ENCODE data around the gene IRF7. TPM values are rescaled to one million over a fixed set of nuclear protein-coding genes. Genes with fewer than 3 reads are reported as not detected.
A peak's percentile ranks its signal among the peaks of the same experiment; 100 is the strongest.

Gene IRF7
- total and polyA plus RNA-seq, 2 donors (not counting 3 experiments of a cell fraction or from before 2014, with no cell fraction given), result 12.6 to 14.7 TPM

DNA sequence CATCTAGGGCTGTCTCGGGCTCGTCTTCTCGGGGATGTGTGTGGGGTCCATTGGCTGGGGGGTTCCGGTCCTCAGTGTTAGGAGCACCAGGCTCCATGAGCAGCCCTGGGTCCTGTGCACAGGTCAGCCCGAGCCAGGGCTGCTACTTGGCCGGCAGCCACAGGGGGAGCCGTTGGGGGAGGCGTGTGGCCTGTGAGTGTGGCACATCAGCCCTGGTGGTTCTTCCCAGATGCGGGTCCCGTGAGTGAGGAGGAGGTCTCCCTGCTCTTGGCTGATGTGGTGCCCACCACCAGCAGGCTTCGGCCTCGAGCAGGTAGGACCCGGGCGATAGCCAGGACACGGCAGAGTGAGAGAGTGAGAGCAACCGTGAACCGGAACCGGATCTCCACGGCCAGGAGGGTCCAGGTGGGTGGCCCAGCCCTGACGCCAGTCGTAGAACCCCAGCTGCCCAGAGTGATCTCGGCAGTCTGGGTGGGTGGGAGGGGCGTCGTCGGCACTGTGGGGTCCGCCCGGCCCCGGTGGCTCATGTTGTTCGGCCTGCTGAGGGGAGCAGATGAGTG is 18.5 kb downstream of the IRF7 start:
- Histone ChIP-seq H3K9me1 (replicated peaks; ENCODE audit: control insufficient read depth, extremely low read depth, insufficient read depth, low read length) (no peaks in the 10 kb centered on the region), H3K4me3 (replicated peaks in 1 of 3; ENCODE audit: insufficient read depth in 1 of 3, low read depth in 1 of 3, low read length in 3 of 3) (no peak overlapping the region), H3K79me2 (ENCODE audit: control insufficient read depth, insufficient read depth, low read length) (no peaks in the 10 kb centered on the region), H3K27me3 (ENCODE audit: control insufficient read depth in 2 of 2, insufficient read depth in 2 of 2, low read length in 2 of 2) (no peaks in the 10 kb centered on the region), H3K36me3 (ENCODE audit: control insufficient read depth in 2 of 2, extremely low read depth in 1 of 2, insufficient read depth in 2 of 2, low read length in 2 of 2) (peaks cover 25 to 59% of the 10 kb centered on the region in 2 experiments), H3K9ac (replicated peaks; ENCODE audit: extremely low read depth, insufficient read depth, low read length) (no peak overlapping the region), H3K4me1 (ENCODE audit: control insufficient read depth, extremely low read depth, insufficient read depth, low read length) (no peaks in the 10 kb centered on the region), H3K27ac (ENCODE audit: insufficient read depth, low read depth, low read length) (no peak overlapping the region), H2AFZ (ENCODE audit: low read depth, low read length) (no peak overlapping the region), H3K4me2 (ENCODE audit: insufficient read depth, low read length) (no peak overlapping the region), H4K20me1 (replicated peaks; ENCODE audit: control insufficient read depth, extremely low read depth, insufficient read depth, low read length) (no peaks in the 10 kb centered on the region), H3K9me3 (replicated peaks; ENCODE audit: control insufficient read depth, insufficient read depth, low read length) (no peaks in the 10 kb centered on the region)
- ChIA-PET POLR2A (no interaction called here), CTCF (no interaction called here)
- dilution Hi-C loops (cut with MboI; ENCODE audit: extremely low pct_ligation_motif_present, low sequenced_read_pairs), result no loop called here
- no TSS peak for BruUV-seq (replicated peaks)
- TF ChIP-seq, protein P1, sequence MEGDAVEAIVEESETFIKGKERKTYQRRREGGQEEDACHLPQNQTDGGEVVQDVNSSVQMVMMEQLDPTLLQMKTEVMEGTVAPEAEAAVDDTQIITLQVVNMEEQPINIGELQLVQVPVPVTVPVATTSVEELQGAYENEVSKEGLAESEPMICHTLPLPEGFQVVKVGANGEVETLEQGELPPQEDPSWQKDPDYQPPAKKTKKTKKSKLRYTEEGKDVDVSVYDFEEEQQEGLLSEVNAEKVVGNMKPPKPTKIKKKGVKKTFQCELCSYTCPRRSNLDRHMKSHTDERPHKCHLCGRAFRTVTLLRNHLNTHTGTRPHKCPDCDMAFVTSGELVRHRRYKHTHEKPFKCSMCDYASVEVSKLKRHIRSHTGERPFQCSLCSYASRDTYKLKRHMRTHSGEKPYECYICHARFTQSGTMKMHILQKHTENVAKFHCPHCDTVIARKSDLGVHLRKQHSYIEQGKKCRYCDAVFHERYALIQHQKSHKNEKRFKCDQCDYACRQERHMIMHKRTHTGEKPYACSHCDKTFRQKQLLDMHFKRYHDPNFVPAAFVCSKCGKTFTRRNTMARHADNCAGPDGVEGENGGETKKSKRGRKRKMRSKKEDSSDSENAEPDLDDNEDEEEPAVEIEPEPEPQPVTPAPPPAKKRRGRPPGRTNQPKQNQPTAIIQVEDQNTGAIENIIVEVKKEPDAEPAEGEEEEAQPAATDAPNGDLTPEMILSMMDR (IDR thresholded peaks at IDR 0.05; ENCODE audit: extremely low read depth in 1 of 2, insufficient read depth in 1 of 2, low read depth in 1 of 2, low read length in 2 of 2), result peak; percentile 18 to 30
- no peak for TF ChIP-seq JUN (IDR thresholded peaks at IDR 0.05; ENCODE audit: borderline replicate concordance, insufficient read depth, insufficient read length, low read depth)
- intact Hi-C loops (cut with micrococcal nuclease), result no loop called here
- FAIRE-seq (no peak), DNase-seq (ENCODE audit: low read depth, low spot score) (no peak)

- DNase-seq (ENCODE audit: low read depth, low spot score) (no peak), FAIRE-seq (no peak)
- Histone ChIP-seq H3K27ac (ENCODE audit: insufficient read depth, low read depth, low read length) (no peak overlapping the region), H3K4me2 (ENCODE audit: insufficient read depth, low read length) (no peak overlapping the region), H4K20me1 (replicated peaks; ENCODE audit: control insufficient read depth, extremely low read depth, insufficient read depth, low read length) (no peaks in the 10 kb centered on the region), H2AFZ (ENCODE audit: low read depth, low read length) (no peak overlapping the region), H3K9me1 (replicated peaks; ENCODE audit: control insufficient read depth, extremely low read depth, insufficient read depth, low read length) (no peaks in the 10 kb centered on the region), H3K4me1 (ENCODE audit: control insufficient read depth, extremely low read depth, insufficient read depth, low read length) (no peaks in the 10 kb centered on the region), H3K4me3 (replicated peaks in 1 of 3; ENCODE audit: insufficient read depth in 1 of 3, low read depth in 1 of 3, low read length in 3 of 3) (no peak overlapping the region), H3K36me3 (ENCODE audit: control insufficient read depth in 2 of 2, extremely low read depth in 1 of 2, insufficient read depth in 2 of 2, low read length in 2 of 2) (peaks cover 22 to 54% of the 10 kb centered on the region in 2 experiments), H3K9me3 (replicated peaks; ENCODE audit: control insufficient read depth, insufficient read depth, low read length) (no peaks in the 10 kb centered on the region), H3K27me3 (ENCODE audit: control insufficient read depth in 2 of 2, insufficient read depth in 2 of 2, low read length in 2 of 2) (no peaks in the 10 kb centered on the region), H3K9ac (replicated peaks; ENCODE audit: extremely low read depth, insufficient read depth, low read length) (no peak overlapping the region), H3K79me2 (ENCODE audit: control insufficient read depth, insufficient read depth, low read length) (no peaks in the 10 kb centered on the region)
- no TSS peak for BruUV-seq (replicated peaks)
- dilution Hi-C loops (cut with MboI; ENCODE audit: extremely low pct_ligation_motif_present, low sequenced_read_pairs) (no loop called here), intact Hi-C loops (cut with micrococcal nuclease) (no loop called here)
- TF ChIP-seq MYC (IDR thresholded peaks at IDR 0.05; ENCODE audit: low read depth, low read length) (no peak), FOS (IDR thresholded peaks at IDR 0.05; ENCODE audit: borderline replicate concordance, insufficient read depth, low read length) (no peak), POLR2A (IDR thresholded peaks at IDR 0.05; ENCODE audit: low read depth, low read length) (no peak), GATA2 (IDR thresholded peaks at IDR 0.05; ENCODE audit: insufficient read depth, insufficient read length, low read depth, low read length) (no peak), EZH2 (IDR thresholded peaks at IDR 0.05; ENCODE audit: borderline replicate concordance, low read depth, low read length, severe bottlenecking) (no peak), JUN (IDR thresholded peaks at IDR 0.05; ENCODE audit: borderline replicate concordance, insufficient read depth, insufficient read length, low read depth) (no peak), POLR2AphosphoS5 (IDR thresholded peaks at IDR 0.05; ENCODE audit: insufficient read depth, low read depth, low read length) (no peak)
- TF ChIP-seq, protein P1 (IDR thresholded peaks at IDR 0.05; ENCODE audit: extremely low read depth in 1 of 2, insufficient read depth in 1 of 2, low read depth in 1 of 2, low read length in 2 of 2), result no peak
- TF ChIP-seq, protein P2, sequence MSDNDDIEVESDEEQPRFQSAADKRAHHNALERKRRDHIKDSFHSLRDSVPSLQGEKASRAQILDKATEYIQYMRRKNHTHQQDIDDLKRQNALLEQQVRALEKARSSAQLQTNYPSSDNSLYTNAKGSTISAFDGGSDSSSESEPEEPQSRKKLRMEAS (IDR thresholded peaks at IDR 0.05; ENCODE audit: insufficient read depth, insufficient read length), result no peak
- ChIA-PET POLR2A (interaction anchor here (0.6 kb wide), 1 partner anchor 142 kb away, joined by 4 read pairs; no protein-coding TSS in a partner anchor), CTCF (no interaction called here)
These were observed 19.4 kb downstream of the IRF7 start for GRCh38 chr11:596374-596773.
